Measurements from ENCODE around the gene GGTLC3. TPM values are rescaled to one million over a fixed set of nuclear protein-coding genes. Genes with fewer than 3 reads are reported as not detected.
"Not testable (repeated sequence)": the region's sequence is repeated elsewhere in the genome, so short reads cannot be mapped to it uniquely, and the experiment has no call there.

GGTLC3 gene
- total and polyA plus RNA-seq, 5 donors from 2014 or later, result not detected

GRCh38 chr22:18549458-18550179 is 31.7 kb upstream of the GGTLC3 start:
- H3K9me3 Mint-ChIP-seq; ATAC-seq (ENCODE audit: low read depth in 2 of 2); H3K27me3 ChIP-seq (ENCODE audit: control insufficient read depth, insufficient read depth, low read length); H3K4me3 ChIP-seq (ENCODE audit: low read depth, low read length); H3K27me3 Mint-ChIP-seq; DNase-seq; H3K9me3 ChIP-seq (ENCODE audit: control insufficient read depth in 2 of 2, low read length in 2 of 2); H3K36me3 ChIP-seq (ENCODE audit: control insufficient read depth, insufficient read depth, low read length); H3K27ac ChIP-seq (ENCODE audit: insufficient read depth, low read length, poor library complexity, severe bottlenecking); H3K27ac Mint-ChIP-seq; H3K4me3 Mint-ChIP-seq; H3K36me3 Mint-ChIP-seq; H3K4me1 Mint-ChIP-seq; H3K4me1 ChIP-seq (ENCODE audit: control insufficient read depth, insufficient read depth, low read length, poor library complexity, severe bottlenecking): not testable (repeated sequence)

GRCh38 chr22:18544615-18545014 is 26.7 kb upstream of the GGTLC3 start:
- H3K9me3 ChIP-seq (ENCODE audit: control insufficient read depth in 2 of 2, low read length in 2 of 2); H3K27me3 ChIP-seq (ENCODE audit: control insufficient read depth, insufficient read depth, low read length); H3K27ac Mint-ChIP-seq; H3K36me3 ChIP-seq (ENCODE audit: control insufficient read depth, insufficient read depth, low read length); H3K27ac ChIP-seq (ENCODE audit: insufficient read depth, low read length, poor library complexity, severe bottlenecking); H3K36me3 Mint-ChIP-seq; H3K4me1 ChIP-seq (ENCODE audit: control insufficient read depth, insufficient read depth, low read length, poor library complexity, severe bottlenecking); DNase-seq; H3K27me3 Mint-ChIP-seq; H3K4me1 Mint-ChIP-seq; H3K4me3 Mint-ChIP-seq; ATAC-seq (ENCODE audit: low read depth in 2 of 2); H3K4me3 ChIP-seq (ENCODE audit: low read depth, low read length); H3K9me3 Mint-ChIP-seq: not testable (repeated sequence)

GRCh38 chr22:18543400-18543799 is 25.4 kb upstream of the GGTLC3 start:
- H3K9me3 Mint-ChIP-seq; H3K4me1 ChIP-seq (ENCODE audit: control insufficient read depth, insufficient read depth, low read length, poor library complexity, severe bottlenecking); H3K9me3 ChIP-seq (ENCODE audit: control insufficient read depth in 2 of 2, low read length in 2 of 2); H3K27ac ChIP-seq (ENCODE audit: insufficient read depth, low read length, poor library complexity, severe bottlenecking); H3K27me3 ChIP-seq (ENCODE audit: control insufficient read depth, insufficient read depth, low read length); H3K4me3 ChIP-seq (ENCODE audit: low read depth, low read length); H3K36me3 Mint-ChIP-seq; ATAC-seq (ENCODE audit: low read depth in 2 of 2); H3K4me3 Mint-ChIP-seq; DNase-seq; H3K4me1 Mint-ChIP-seq; H3K27me3 Mint-ChIP-seq; H3K27ac Mint-ChIP-seq; H3K36me3 ChIP-seq (ENCODE audit: control insufficient read depth, insufficient read depth, low read length): not testable (repeated sequence)

GRCh38 chr22:18539994-18540393 is 22.0 kb upstream of the GGTLC3 start:
- DNase-seq; ATAC-seq (ENCODE audit: low read depth in 2 of 2); H3K27me3 ChIP-seq (ENCODE audit: control insufficient read depth, insufficient read depth, low read length); H3K9me3 ChIP-seq (ENCODE audit: control insufficient read depth in 2 of 2, low read length in 2 of 2); H3K36me3 ChIP-seq (ENCODE audit: control insufficient read depth, insufficient read depth, low read length); H3K36me3 Mint-ChIP-seq; H3K9me3 Mint-ChIP-seq; H3K4me3 Mint-ChIP-seq; H3K27ac Mint-ChIP-seq; H3K27me3 Mint-ChIP-seq; H3K4me1 ChIP-seq (ENCODE audit: control insufficient read depth, insufficient read depth, low read length, poor library complexity, severe bottlenecking); H3K27ac ChIP-seq (ENCODE audit: insufficient read depth, low read length, poor library complexity, severe bottlenecking); H3K4me3 ChIP-seq (ENCODE audit: low read depth, low read length); H3K4me1 Mint-ChIP-seq: not testable (repeated sequence)

- not testable (repeated sequence) for DNase-seq; ATAC-seq (ENCODE audit: low read depth in 2 of 2); H3K9me3 ChIP-seq (ENCODE audit: control insufficient read depth in 2 of 2, low read length in 2 of 2)
These were observed 16.4 kb upstream of the GGTLC3 start for GRCh38 chr22:18534315-18534714.

GRCh38 chr22:18533633-18534032 is 15.7 kb upstream of the GGTLC3 start:
- not testable (repeated sequence) for H3K9me3 Mint-ChIP-seq; H3K4me1 ChIP-seq (ENCODE audit: control insufficient read depth, insufficient read depth, low read length, poor library complexity, severe bottlenecking); ATAC-seq (ENCODE audit: low read depth in 2 of 2); H3K27ac ChIP-seq (ENCODE audit: insufficient read depth, low read length, poor library complexity, severe bottlenecking); H3K36me3 Mint-ChIP-seq; H3K27ac Mint-ChIP-seq; H3K9me3 ChIP-seq (ENCODE audit: control insufficient read depth in 2 of 2, low read length in 2 of 2); H3K27me3 ChIP-seq (ENCODE audit: control insufficient read depth, insufficient read depth, low read length); H3K4me1 Mint-ChIP-seq; DNase-seq; H3K4me3 ChIP-seq (ENCODE audit: low read depth, low read length); H3K36me3 ChIP-seq (ENCODE audit: control insufficient read depth, insufficient read depth, low read length); H3K4me3 Mint-ChIP-seq; H3K27me3 Mint-ChIP-seq

More at GRCh38 chr22:18534315-18534714, 16.4 kb upstream of the GGTLC3 start:
- H3K27me3 ChIP-seq (ENCODE audit: control insufficient read depth, insufficient read depth, low read length); H3K4me3 Mint-ChIP-seq; H3K36me3 ChIP-seq (ENCODE audit: control insufficient read depth, insufficient read depth, low read length); H3K36me3 Mint-ChIP-seq; H3K27ac Mint-ChIP-seq; H3K9me3 Mint-ChIP-seq; H3K4me3 ChIP-seq (ENCODE audit: low read depth, low read length); H3K27me3 Mint-ChIP-seq; H3K4me1 Mint-ChIP-seq; H3K27ac ChIP-seq (ENCODE audit: insufficient read depth, low read length, poor library complexity, severe bottlenecking); H3K4me1 ChIP-seq (ENCODE audit: control insufficient read depth, insufficient read depth, low read length, poor library complexity, severe bottlenecking): not testable (repeated sequence)

- not testable (repeated sequence) for H3K27me3 Mint-ChIP-seq; H3K27ac ChIP-seq (ENCODE audit: insufficient read depth, low read length, poor library complexity, severe bottlenecking); H3K36me3 ChIP-seq (ENCODE audit: control insufficient read depth, insufficient read depth, low read length); H3K9me3 ChIP-seq (ENCODE audit: control insufficient read depth in 2 of 2, low read length in 2 of 2); H3K4me1 ChIP-seq (ENCODE audit: control insufficient read depth, insufficient read depth, low read length, poor library complexity, severe bottlenecking); H3K9me3 Mint-ChIP-seq; H3K4me3 Mint-ChIP-seq; H3K27me3 ChIP-seq (ENCODE audit: control insufficient read depth, insufficient read depth, low read length); H3K36me3 Mint-ChIP-seq; H3K4me3 ChIP-seq (ENCODE audit: low read depth, low read length); H3K27ac Mint-ChIP-seq; DNase-seq; H3K4me1 Mint-ChIP-seq
- peak in 1 of 2 donors; percentile 1 for ATAC-seq (ENCODE audit: low read depth in 2 of 2)
These were observed 11.6 kb upstream of the GGTLC3 start for GRCh38 chr22:18529416-18530145.
